ENCODE data around the gene PACSIN1. TPM values are rescaled to one million over a fixed set of nuclear protein-coding genes. Genes with fewer than 3 reads are reported as not detected.
A peak's percentile ranks its signal among the peaks of the same experiment; 100 is the strongest.

The PACSIN1 gene
- total RNA-seq, 1 experiment from 2014 or later: 0.26 TPM

GRCh38 chr6:34459899-34460593 is 5.8 kb upstream of the PACSIN1 start:
- H3K4me3 Mint-ChIP-seq (ENCODE audit: low read depth, unreplicated experiment): no peak overlapping the region
- H3K9me3 Mint-ChIP-seq (ENCODE audit: low read depth, unreplicated experiment): no peaks in the 10 kb centered on the region
- no peak overlapping the region for H3K27ac Mint-ChIP-seq (ENCODE audit: unreplicated experiment)
- no TSS peak for BruUV-seq (replicated peaks)
- intact Hi-C loops (cut with micrococcal nuclease; ENCODE audit: unreplicated experiment): loop anchor here (1.0 to 10.0 kb wide), 4 partner anchors 67 to 685 kb away; partner anchors contain the start of gene TCP11
- peak; percentile 78 for DNase-seq
- peak; percentile 92 for TF ChIP-seq CTCF (IDR thresholded peaks at IDR 0.05; ENCODE audit: unreplicated experiment)
- peaks cover 35% of the 10 kb centered on the region for H3K27me3 Mint-ChIP-seq (ENCODE audit: unreplicated experiment)
- CTCF ChIA-PET: interaction anchor here (0.6 to 6.4 kb wide), 21 partner anchors 9 to 948 kb away, joined by 3 to 74 read pairs (median 4); partner anchors contain the start of genes RPS10 and SNRPC
- H3K4me1 Mint-ChIP-seq (ENCODE audit: low read depth, unreplicated experiment): peaks cover 15% of the 10 kb centered on the region
- no peaks in the 10 kb centered on the region for H3K36me3 Mint-ChIP-seq (ENCODE audit: insufficient read depth, unreplicated experiment)

- BruUV-seq (replicated peaks): no TSS peak
- Mint-ChIP-seq H3K36me3 (ENCODE audit: insufficient read depth, unreplicated experiment) (peaks cover 7% of the 10 kb centered on the region), H3K4me3 (ENCODE audit: low read depth, unreplicated experiment) (no peak overlapping the region), H3K27ac (ENCODE audit: unreplicated experiment) (no peak overlapping the region), H3K9me3 (ENCODE audit: low read depth, unreplicated experiment) (no peaks in the 10 kb centered on the region), H3K4me1 (ENCODE audit: low read depth, unreplicated experiment) (peaks cover 15% of the 10 kb centered on the region), H3K27me3 (ENCODE audit: unreplicated experiment) (peaks cover 43% of the 10 kb centered on the region)
- intact Hi-C loops (cut with micrococcal nuclease; ENCODE audit: unreplicated experiment): loop anchor here (1.0 to 10.0 kb wide), 4 partner anchors 66 to 684 kb away; partner anchors contain the start of gene TCP11
- DNase-seq: no peak
- no peak for TF ChIP-seq CTCF (IDR thresholded peaks at IDR 0.05; ENCODE audit: unreplicated experiment)
- CTCF ChIA-PET: interaction anchor here (0.6 to 6.4 kb wide), 12 partner anchors 9 to 949 kb away, joined by 3 to 74 read pairs (median 4); partner anchors contain the start of genes RPS10 and SNRPC
Observed at GRCh38 chr6:34460796-34461507, 4.9 kb upstream of the PACSIN1 start.

- Mint-ChIP-seq H3K27ac (ENCODE audit: unreplicated experiment) (no peak overlapping the region), H3K4me3 (ENCODE audit: low read depth, unreplicated experiment) (no peak overlapping the region), H3K4me1 (ENCODE audit: low read depth, unreplicated experiment) (peaks cover 15% of the 10 kb centered on the region), H3K36me3 (ENCODE audit: insufficient read depth, unreplicated experiment) (peaks cover 9% of the 10 kb centered on the region), H3K9me3 (ENCODE audit: low read depth, unreplicated experiment) (no peaks in the 10 kb centered on the region), H3K27me3 (ENCODE audit: unreplicated experiment) (peaks cover 44% of the 10 kb centered on the region)
- TF ChIP-seq CTCF (IDR thresholded peaks at IDR 0.05; ENCODE audit: unreplicated experiment): no peak
- DNase-seq: no peak
- intact Hi-C loops (cut with micrococcal nuclease; ENCODE audit: unreplicated experiment): loop anchor here (5.0 to 10.0 kb wide), 2 partner anchors 65 to 683 kb away; partner anchors contain the start of gene TCP11
- BruUV-seq (replicated peaks): no TSS peak
- CTCF ChIA-PET: interaction anchor here (0.6 to 6.4 kb wide), 6 partner anchors 14 to 678 kb away, joined by 3 to 74 read pairs (median 4); no protein-coding TSS in a partner anchor
Observed at GRCh38 chr6:34462010-34462409, 3.9 kb upstream of the PACSIN1 start.

GRCh38 chr6:34462551-34462971 is 3.3 kb upstream of the PACSIN1 start:
- Mint-ChIP-seq H3K9me3 (ENCODE audit: low read depth, unreplicated experiment) (no peaks in the 10 kb centered on the region), H3K4me3 (ENCODE audit: low read depth, unreplicated experiment) (peak overlapping the region; percentile 10), H3K27me3 (ENCODE audit: unreplicated experiment) (peaks cover 39% of the 10 kb centered on the region), H3K4me1 (ENCODE audit: low read depth, unreplicated experiment) (peaks cover 15% of the 10 kb centered on the region), H3K36me3 (ENCODE audit: insufficient read depth, unreplicated experiment) (peaks cover 9% of the 10 kb centered on the region), H3K27ac (ENCODE audit: unreplicated experiment) (peak overlapping the region; percentile 7)
- no TSS peak for BruUV-seq (replicated peaks)
- DNase-seq: peak; percentile 80
- TF ChIP-seq CTCF (IDR thresholded peaks at IDR 0.05; ENCODE audit: unreplicated experiment): no peak
- CTCF ChIA-PET: interaction anchor here (0.6 to 6.4 kb wide), 8 partner anchors 14 to 677 kb away, joined by 3 to 74 read pairs (median 4); no protein-coding TSS in a partner anchor
- intact Hi-C loops (cut with micrococcal nuclease; ENCODE audit: unreplicated experiment): loop anchor here (5.0 to 10.0 kb wide), 2 partner anchors 65 to 682 kb away; partner anchors contain the start of gene TCP11

Data from Calu3 (cell line).